CD4-positive, alpha-beta T cell (primary cell): ENCODE data around the gene MYO5C. TPM values are rescaled to one million over a fixed set of nuclear protein-coding genes. Genes with fewer than 3 reads are reported as not detected.

Source experiments
- ATAC-seq: fragments of 200-7000 bp; cut with Tn5 transposase; one replicate; pipeline ENCODE4 v1.10.0; 2022; ENCODE audit warnings: mild to moderate bottlenecking; ENCODE audit not compliant: poor library complexity
- CTCF ChIA-PET: fragments of 350-600 bp; sonication (Branson Sonifier 250); formaldehyde crosslinking; loops from one replicate; lab custom pipeline; 2021; ENCODE audit warnings: antibody characterized with exemption, inconsistent platforms; lab: Charles Lee
- POLR2A ChIA-PET: fragments of 350-600 bp; sonication (Branson Sonifier 250); formaldehyde crosslinking; loops from one replicate; lab custom pipeline; 2021; ENCODE audit warnings: antibody characterized with exemption, inconsistent platforms; lab: Charles Lee
- DNase-seq, 14 experiments: peaks; one replicate each; pipeline ENCODE4 v3.0.0-alpha.2; 2013 to 2020; ENCODE audit warnings: mixed read lengths in 2 of 14
- H3K27ac ChIP-seq, 2 donors: one replicate each; pipeline versions ENCODE4 v1.5.1 to v1.7.0; 2013; ENCODE audit warnings: low read length in 2 of 2, low read depth in 1 of 2, mild to moderate bottlenecking in 1 of 2
- H3K27me3 ChIP-seq, 2 experiments: 1 replicate in 1 of 2; 2 replicates in 1 of 2; pipeline versions ENCODE4 v1.6.1 to v1.7.0; 2013; ENCODE audit warnings: low read length in 2 of 2, control low read depth in 1 of 2, mild to moderate bottlenecking in 1 of 2, moderate library complexity in 1 of 2; ENCODE audit not compliant: insufficient read depth in 2 of 2, control insufficient read depth in 1 of 2
- H3K36me3 ChIP-seq: one replicate; pipeline ENCODE4 v1.6.1; 2013; ENCODE audit warnings: low read length, control low read depth; ENCODE audit not compliant: insufficient read depth
- H3K4me1 ChIP-seq: one replicate; pipeline ENCODE4 v1.6.1; 2013; ENCODE audit warnings: low read length, control low read depth; ENCODE audit not compliant: insufficient read depth
- H3K4me3 ChIP-seq: one replicate; pipeline ENCODE4 v1.5.1; 2013; ENCODE audit warnings: mild to moderate bottlenecking, low read length, moderate library complexity
- H3K9me3 ChIP-seq, 2 experiments: 1 replicate in 1 of 2; 2 replicates in 1 of 2; pipeline versions ENCODE4 v1.6.1 to v1.7.0; 2013; ENCODE audit warnings: low read length in 2 of 2, mild to moderate bottlenecking in 2 of 2, control low read depth in 1 of 2, moderate library complexity in 1 of 2; ENCODE audit not compliant: control insufficient read depth in 1 of 2, insufficient read depth in 1 of 2
- H3K27ac Mint-ChIP-seq: one replicate; pipeline ENCODE4 v1.8.0; 2020; ENCODE audit warnings: mixed read lengths
- H3K27me3 Mint-ChIP-seq: one replicate; pipeline ENCODE4 v1.8.0; 2021; ENCODE audit warnings: mixed read lengths
- H3K36me3 Mint-ChIP-seq: one replicate; pipeline ENCODE4 v1.8.0; 2021; ENCODE audit warnings: low read depth, mixed read lengths
- H3K4me1 Mint-ChIP-seq: one replicate; pipeline ENCODE4 v1.8.0; 2021; ENCODE audit warnings: low read depth, mixed read lengths
- H3K4me3 Mint-ChIP-seq: one replicate; pipeline ENCODE4 v1.8.0; 2020; ENCODE audit warnings: mild to moderate bottlenecking, mixed read lengths
- H3K9me3 Mint-ChIP-seq: one replicate; pipeline ENCODE4 v1.8.0; 2020; ENCODE audit warnings: mixed read lengths
- CTCF ChIP-seq: fragments of 200-600 bp; IDR thresholded peaks from one replicate; pipeline ENCODE4 v1.8.0; 2022; ENCODE audit warnings: antibody characterized with exemption, mild to moderate bottlenecking
- intact Hi-C, 2 experiments: fragments of 100-400 bp; cut with DNase I in 1 of 2; cut with micrococcal nuclease in 1 of 2; formaldehyde crosslinking; loops; one replicate each; pipeline versions ENCODE4 v1.15.1 to v1.9.0; 2023 to 2025; cut with DNase I, micrococcal nuclease
- total RNA-seq, 174 experiments: library from RNA in 2 of 174; stranded (reverse) in 2 of 174; gene quantifications; one replicate each; pipeline ENCODE4 v1.2.3 and lab custom pipeline; 2021 to 2026

The MYO5C gene
- total RNA-seq, 2 experiments from 2014 or later: 0.53 to 0.93 TPM

DNA sequence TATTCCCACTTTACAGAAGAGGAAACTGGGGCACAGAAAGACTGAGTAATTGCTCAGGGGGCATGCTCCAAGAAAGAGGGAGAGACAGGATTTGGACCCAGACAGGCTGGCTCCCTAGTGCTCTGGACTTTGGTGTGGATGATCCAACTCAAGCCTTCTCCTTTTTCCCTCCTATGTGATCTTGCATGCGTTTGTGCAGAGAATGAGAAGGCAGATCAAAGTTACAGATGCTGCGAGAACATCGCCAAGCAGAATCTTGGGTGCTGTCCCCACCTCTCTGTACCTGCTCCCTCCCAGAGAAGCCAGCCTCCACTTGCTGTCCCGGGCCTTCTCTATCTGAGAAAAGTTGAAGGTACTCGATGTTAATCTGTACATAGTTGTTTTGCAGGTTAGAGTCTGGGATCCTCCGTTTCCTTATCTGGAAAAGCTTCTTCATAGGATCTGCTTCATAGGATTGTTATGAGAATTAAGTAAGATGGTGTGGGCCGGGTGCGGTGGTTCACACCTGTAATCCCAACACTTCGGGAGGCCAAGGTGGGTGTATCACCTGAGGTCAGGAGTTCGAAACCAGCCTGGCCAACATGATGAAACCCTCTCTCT, 114.7 kb downstream of the MYO5C start:
- intact Hi-C loops: loop anchor here (1.0 to 5.0 kb wide), 4 partner anchors 27 to 199 kb away; no protein-coding TSS in a partner anchor
- peak overlapping the region; percentile 94 for H3K27ac Mint-ChIP-seq
- peak overlapping the region; percentile 98 for H3K4me3 Mint-ChIP-seq
- H3K9me3 Mint-ChIP-seq: no peaks in the 10 kb centered on the region
- no peaks in the 10 kb centered on the region for H3K27me3 Mint-ChIP-seq
- Histone ChIP-seq H3K4me1 (peaks cover 23% of the 10 kb centered on the region), H3K27me3 (no peaks in the 10 kb centered on the region), H3K9me3 (no peaks in the 10 kb centered on the region), H3K4me3 (peak overlapping the region; percentile 79), H3K36me3 (peaks cover 2% of the 10 kb centered on the region), H3K27ac (peak overlapping the region; percentile 89 to 95)
- H3K36me3 Mint-ChIP-seq: peaks cover 19% of the 10 kb centered on the region
- CTCF ChIA-PET: interaction anchor here (3.2 kb wide), 1 partner anchor 28 kb away, joined by 16 read pairs; no protein-coding TSS in a partner anchor
- H3K4me1 Mint-ChIP-seq: peaks cover 46% of the 10 kb centered on the region
- DNase-seq (peak in 1 of 14 experiments; percentile 16), ATAC-seq (no peak)
- no peak for TF ChIP-seq CTCF
- POLR2A ChIA-PET: interaction anchor here (0.5 to 3.3 kb wide), 25 partner anchors 8 to 1826 kb away, joined by 3 to 64 read pairs (median 10); partner anchors contain the start of genes GABPB1, GNB5, LEO1 and LYSMD2

GRCh38 chr15:52180196-52180835, 115.3 kb downstream of the MYO5C start:
- POLR2A ChIA-PET: interaction anchor here (0.5 to 3.3 kb wide), 32 partner anchors 8 to 1826 kb away, joined by 3 to 64 read pairs (median 8); partner anchors contain the start of genes GABPB1, GNB5, LEO1 and LYSMD2
- H3K9me3 ChIP-seq: no peaks in the 10 kb centered on the region
- intact Hi-C loops: loop anchor here (1.0 to 5.0 kb wide), 4 partner anchors 28 to 198 kb away; no protein-coding TSS in a partner anchor
- CTCF ChIA-PET: interaction anchor here (1.0 to 3.2 kb wide), 5 partner anchors 29 to 209 kb away, joined by 3 to 16 read pairs (median 9); partner anchors contain the start of gene LEO1
- H3K27me3 ChIP-seq: no peaks in the 10 kb centered on the region
- peak; percentile 47 for ATAC-seq
- H3K27me3 Mint-ChIP-seq: no peaks in the 10 kb centered on the region
- H3K36me3 Mint-ChIP-seq: peaks cover 20% of the 10 kb centered on the region
- H3K4me3 Mint-ChIP-seq: peak overlapping the region; percentile 98
- H3K9me3 Mint-ChIP-seq: no peaks in the 10 kb centered on the region
- peak overlapping the region; percentile 94 for H3K27ac Mint-ChIP-seq
- H3K36me3 ChIP-seq: peaks cover 2% of the 10 kb centered on the region
- no peak for TF ChIP-seq CTCF
- H3K4me1 ChIP-seq: peaks cover 23% of the 10 kb centered on the region
- peaks cover 47% of the 10 kb centered on the region for H3K4me1 Mint-ChIP-seq
- DNase-seq: peak; percentile 19 to 85 (median 48)
- H3K4me3 ChIP-seq: peak overlapping the region; percentile 79
- peak overlapping the region; percentile 89 to 95 for H3K27ac ChIP-seq
